Measurements from ENCODE around the gene USP10.
"Not testable (repeated sequence)": the region's sequence is repeated elsewhere in the genome, so short reads cannot be mapped to it uniquely, and the experiment has no call there.

The USP10 gene

DNA sequence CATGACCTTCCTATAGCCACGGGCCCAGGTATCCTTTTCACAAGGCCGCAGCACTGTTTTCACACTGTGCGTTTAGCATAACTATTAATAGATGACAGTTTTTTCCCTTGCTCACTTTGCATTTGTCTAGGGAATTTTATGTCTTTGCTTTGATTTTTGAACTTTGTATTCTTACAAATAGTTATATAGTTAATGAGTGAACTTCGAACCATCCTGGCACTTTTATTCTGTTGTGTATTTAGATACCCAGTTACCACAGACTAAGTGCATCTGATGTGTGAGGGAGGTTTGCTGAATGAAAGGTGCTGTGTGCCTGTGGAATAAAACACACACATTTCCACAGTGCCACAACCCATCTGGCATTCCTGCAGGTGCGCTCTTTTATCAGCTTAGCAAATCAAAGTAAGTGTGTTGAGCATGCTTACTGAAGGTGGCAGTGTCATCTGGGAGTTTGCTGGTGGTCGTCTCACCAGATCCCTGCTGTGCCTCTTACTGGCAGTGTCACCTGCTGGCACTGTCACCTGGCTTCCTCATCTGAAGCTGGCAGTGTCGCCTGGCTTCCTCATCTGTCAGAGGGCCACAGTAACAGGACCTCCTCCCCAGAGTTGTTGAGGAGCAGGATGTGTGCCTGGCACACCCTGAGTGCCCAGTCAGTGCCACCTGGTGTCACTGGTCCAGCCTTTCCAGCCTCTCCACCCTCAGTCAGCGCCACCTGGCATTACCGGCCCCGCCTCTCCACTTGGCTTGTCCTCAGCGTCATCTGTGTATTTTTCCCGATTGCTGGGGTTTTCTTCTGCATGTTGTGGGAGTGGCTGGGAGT lies 37.6 kb downstream of the USP10 start:
- Mint-ChIP-seq H3K36me3 (ENCODE audit: low read depth) (peaks cover 83% of the 10 kb centered on the region), H3K4me3 (no peak overlapping the region), H3K9me3 (no peaks in the 10 kb centered on the region), H3K27me3 (no peaks in the 10 kb centered on the region), H3K4me1 (ENCODE audit: low read depth) (peaks cover 72% of the 10 kb centered on the region), H3K27ac (peak overlapping the region; percentile 80)
- DNase-seq = no peak

DNA sequence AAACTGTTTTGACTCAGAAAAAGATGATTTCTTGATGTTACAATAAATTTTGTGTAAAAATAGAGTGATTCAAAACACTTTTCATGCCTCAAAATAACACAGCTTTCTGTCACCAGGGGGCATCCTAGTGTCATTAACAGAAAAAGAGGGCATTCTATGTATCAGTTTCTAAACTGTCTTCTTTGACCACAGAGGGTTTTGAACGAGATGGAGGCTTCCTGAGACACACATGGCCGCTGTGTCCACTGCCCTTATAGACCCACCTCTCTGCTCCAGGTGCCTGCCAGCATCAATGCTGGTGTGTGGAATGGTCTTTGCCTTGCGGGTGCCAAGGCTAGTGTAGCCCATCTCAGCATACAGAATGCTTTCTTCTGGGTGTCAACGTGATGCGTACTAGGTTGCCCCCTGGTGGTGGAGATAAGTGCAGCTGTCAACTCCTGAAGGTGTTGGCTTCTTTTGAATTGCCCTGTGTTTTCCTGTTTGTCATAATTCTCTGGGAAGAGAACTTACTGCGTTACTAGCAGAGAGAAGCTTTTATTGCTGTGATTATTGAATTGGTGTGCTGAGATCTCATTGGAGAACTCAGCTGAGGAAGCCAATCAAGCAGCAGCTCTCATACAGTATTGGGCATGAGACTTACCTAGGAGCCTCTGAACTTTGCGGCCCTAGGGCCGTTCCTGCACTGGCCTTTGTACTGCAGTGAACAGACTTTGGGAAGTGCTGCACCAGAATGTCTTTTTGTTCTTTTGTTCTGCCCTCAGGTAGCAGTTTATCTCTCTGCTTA lies 38.6 kb downstream of the USP10 start:
- DNase-seq = peak; percentile 80
- H3K27ac Mint-ChIP-seq = peak overlapping the region; percentile 80
- peaks cover 86% of the 10 kb centered on the region for H3K36me3 Mint-ChIP-seq (ENCODE audit: low read depth)
- H3K9me3 Mint-ChIP-seq = no peaks in the 10 kb centered on the region
- no peaks in the 10 kb centered on the region for H3K27me3 Mint-ChIP-seq
- H3K4me3 Mint-ChIP-seq = no peak overlapping the region
- H3K4me1 Mint-ChIP-seq (ENCODE audit: low read depth) = peaks cover 71% of the 10 kb centered on the region

GRCh38 chr16:84739349-84740124 lies 39.7 kb downstream of the USP10 start:
- H3K36me3 Mint-ChIP-seq (ENCODE audit: low read depth) = peaks cover 86% of the 10 kb centered on the region
- DNase-seq = no peak
- H3K4me1 Mint-ChIP-seq (ENCODE audit: low read depth) = peaks cover 69% of the 10 kb centered on the region
- H3K27me3 Mint-ChIP-seq = no peaks in the 10 kb centered on the region
- no peak overlapping the region for H3K27ac Mint-ChIP-seq
- H3K9me3 Mint-ChIP-seq = no peaks in the 10 kb centered on the region
- H3K4me3 Mint-ChIP-seq = no peak overlapping the region

GRCh38 chr16:84740596-84741116 lies 40.9 kb downstream of the USP10 start:
- peaks cover 89% of the 10 kb centered on the region for H3K36me3 Mint-ChIP-seq (ENCODE audit: low read depth)
- H3K4me1 Mint-ChIP-seq (ENCODE audit: low read depth) = peaks cover 65% of the 10 kb centered on the region
- peak overlapping the region; percentile 79 for H3K27ac Mint-ChIP-seq
- H3K9me3 Mint-ChIP-seq = no peaks in the 10 kb centered on the region
- no peak overlapping the region for H3K4me3 Mint-ChIP-seq
- no peaks in the 10 kb centered on the region for H3K27me3 Mint-ChIP-seq
- no peak for DNase-seq

- peak overlapping the region; percentile 79 for H3K27ac Mint-ChIP-seq
- H3K36me3 Mint-ChIP-seq (ENCODE audit: low read depth) = peaks cover 89% of the 10 kb centered on the region
- no peaks in the 10 kb centered on the region for H3K27me3 Mint-ChIP-seq
- DNase-seq = no peak
- H3K4me1 Mint-ChIP-seq (ENCODE audit: low read depth) = peaks cover 58% of the 10 kb centered on the region
- no peaks in the 10 kb centered on the region for H3K9me3 Mint-ChIP-seq
- H3K4me3 Mint-ChIP-seq = no peak overlapping the region
Measured at GRCh38 chr16:84741340-84741830, 41.6 kb downstream of the USP10 start.

DNA sequence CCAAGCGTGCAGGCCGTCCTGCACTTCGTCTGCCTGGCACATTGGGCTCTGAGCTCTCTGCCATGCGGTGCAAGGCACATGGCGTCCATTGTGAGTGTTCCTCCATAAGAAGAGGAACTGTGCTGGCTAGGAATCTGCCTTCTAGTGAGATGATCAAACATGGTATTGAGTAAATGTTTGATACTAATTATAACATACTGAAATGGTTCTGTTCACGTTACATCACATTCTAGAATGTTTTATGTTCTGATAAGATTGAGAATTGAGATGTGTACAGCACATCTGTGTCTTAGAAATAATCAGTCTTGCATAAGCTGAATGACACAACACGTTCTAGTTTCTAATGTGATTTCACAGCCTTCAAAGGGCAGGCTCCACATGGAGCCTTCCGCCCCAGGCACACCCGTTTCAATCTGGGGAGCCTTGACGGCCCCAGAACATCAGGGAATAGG lies 42.9 kb downstream of the USP10 start:
- peaks cover 49% of the 10 kb centered on the region for H3K4me1 Mint-ChIP-seq (ENCODE audit: low read depth)
- DNase-seq = no peak
- no peak overlapping the region for H3K4me3 Mint-ChIP-seq
- H3K27ac Mint-ChIP-seq = no peak overlapping the region
- H3K36me3 Mint-ChIP-seq (ENCODE audit: low read depth) = peaks cover 84% of the 10 kb centered on the region
- no peaks in the 10 kb centered on the region for H3K27me3 Mint-ChIP-seq
- H3K9me3 Mint-ChIP-seq = no peaks in the 10 kb centered on the region

DNA sequence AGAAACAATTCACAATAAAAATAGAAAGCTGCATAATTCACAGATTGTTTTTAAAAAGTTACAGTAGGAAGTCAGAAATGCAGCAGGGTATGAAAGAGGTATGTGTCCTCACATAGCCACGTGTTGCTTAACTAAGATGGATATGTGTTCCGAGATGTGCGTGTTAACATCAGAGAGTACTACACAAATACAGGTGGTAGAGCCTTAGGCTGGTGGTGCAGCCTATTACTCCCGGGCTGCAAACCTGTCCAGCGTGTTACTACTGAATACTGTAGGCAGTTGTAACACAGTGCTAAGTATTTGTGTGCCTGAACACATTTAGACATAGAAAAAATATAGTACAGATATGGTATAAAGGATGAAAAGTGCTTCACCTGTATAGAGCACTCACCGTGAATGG lies 46.4 kb downstream of the USP10 start:
- no peak for DNase-seq
- no peaks in the 10 kb centered on the region for H3K9me3 Mint-ChIP-seq
- H3K36me3 Mint-ChIP-seq (ENCODE audit: low read depth) = peaks cover 89% of the 10 kb centered on the region
- H3K4me3 Mint-ChIP-seq = no peak overlapping the region
- H3K27ac Mint-ChIP-seq = no peak overlapping the region
- H3K4me1 Mint-ChIP-seq (ENCODE audit: low read depth) = peaks cover 38% of the 10 kb centered on the region
- H3K27me3 Mint-ChIP-seq = no peaks in the 10 kb centered on the region

DNA sequence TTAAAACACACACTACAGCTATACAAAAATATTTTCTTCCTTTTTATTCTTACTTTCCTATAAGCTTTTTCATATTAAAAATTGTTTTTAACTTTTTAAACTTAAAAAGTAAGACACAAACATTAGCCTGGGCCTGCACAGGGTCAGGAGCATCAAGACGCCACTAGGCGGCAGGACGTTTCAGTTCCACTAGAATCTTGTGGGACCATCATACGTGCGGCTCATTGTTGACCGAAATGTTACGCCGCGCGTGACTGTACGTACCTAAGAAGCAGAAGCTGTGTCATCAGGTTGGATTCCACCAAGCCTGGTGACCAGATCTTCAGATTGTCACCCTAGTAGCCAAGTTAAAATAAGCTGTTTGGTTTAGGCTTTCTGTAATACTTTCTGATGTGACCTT lies 47.1 kb downstream of the USP10 start:
- H3K4me1 Mint-ChIP-seq (ENCODE audit: low read depth) = peaks cover 39% of the 10 kb centered on the region
- H3K36me3 Mint-ChIP-seq (ENCODE audit: low read depth) = peaks cover 85% of the 10 kb centered on the region
- H3K4me3 Mint-ChIP-seq = no peak overlapping the region
- H3K27me3 Mint-ChIP-seq = no peaks in the 10 kb centered on the region
- no peaks in the 10 kb centered on the region for H3K9me3 Mint-ChIP-seq
- H3K27ac Mint-ChIP-seq = no peak overlapping the region
- no peak for DNase-seq

DNA sequence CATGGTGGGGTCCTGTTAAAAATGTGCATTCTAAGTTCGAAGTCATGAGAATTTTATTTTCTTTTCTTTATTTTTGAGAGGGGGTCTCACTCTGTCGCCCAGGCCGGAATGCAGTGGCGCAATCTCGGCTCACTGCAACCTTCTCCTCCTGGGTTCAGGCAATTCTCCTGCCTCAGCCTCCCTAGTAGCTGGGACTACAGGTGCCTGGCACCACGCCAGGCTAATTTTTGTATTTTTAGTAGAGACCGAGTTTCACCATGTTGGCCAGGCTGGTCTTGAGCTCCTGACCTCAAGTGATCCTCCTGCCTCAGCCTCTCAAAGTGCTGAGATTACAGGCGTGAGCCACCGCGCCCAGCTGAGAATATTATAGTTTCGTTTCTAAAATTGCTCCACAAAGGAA lies 48.4 kb downstream of the USP10 start:
- H3K4me1 Mint-ChIP-seq (ENCODE audit: low read depth) = peaks cover 41% of the 10 kb centered on the region
- H3K9me3 Mint-ChIP-seq, H3K27ac Mint-ChIP-seq, DNase-seq, H3K4me3 Mint-ChIP-seq, H3K27me3 Mint-ChIP-seq: not testable (repeated sequence)
- H3K36me3 Mint-ChIP-seq (ENCODE audit: low read depth) = peaks cover 80% of the 10 kb centered on the region

- H3K27ac Mint-ChIP-seq = no peak overlapping the region
- peaks cover 77% of the 10 kb centered on the region for H3K36me3 Mint-ChIP-seq (ENCODE audit: low read depth)
- DNase-seq = no peak
- no peaks in the 10 kb centered on the region for H3K9me3 Mint-ChIP-seq
- H3K4me3 Mint-ChIP-seq = no peak overlapping the region
- H3K27me3 Mint-ChIP-seq = no peaks in the 10 kb centered on the region
- H3K4me1 Mint-ChIP-seq (ENCODE audit: low read depth) = peaks cover 49% of the 10 kb centered on the region
Measured at GRCh38 chr16:84749072-84749471, 49.3 kb downstream of the USP10 start.

DNA sequence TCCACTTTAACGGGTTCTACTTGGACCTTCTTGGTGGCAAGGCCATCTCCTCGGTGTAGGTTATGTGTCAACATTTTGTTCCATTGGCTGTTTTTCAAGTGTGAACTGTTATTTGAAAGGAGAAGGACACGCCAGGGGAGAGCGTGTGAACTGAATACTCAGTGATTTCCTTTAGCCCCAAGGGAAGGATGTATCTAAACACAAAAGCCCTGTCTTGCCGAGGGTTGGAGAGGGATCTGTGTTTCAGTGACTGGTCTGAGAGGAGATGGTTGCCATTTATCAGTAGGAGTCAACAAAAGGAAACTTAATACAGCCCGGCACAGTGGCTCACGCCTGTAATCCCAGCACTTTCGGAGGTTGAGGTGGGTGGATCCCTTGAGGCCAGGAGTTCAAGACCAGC lies 50.0 kb downstream of the USP10 start:
- H3K27ac Mint-ChIP-seq = no peak overlapping the region
- no peaks in the 10 kb centered on the region for H3K9me3 Mint-ChIP-seq
- no peak for DNase-seq
- H3K4me3 Mint-ChIP-seq = no peak overlapping the region
- peaks cover 56% of the 10 kb centered on the region for H3K4me1 Mint-ChIP-seq (ENCODE audit: low read depth)
- H3K36me3 Mint-ChIP-seq (ENCODE audit: low read depth) = peaks cover 77% of the 10 kb centered on the region
- no peaks in the 10 kb centered on the region for H3K27me3 Mint-ChIP-seq

GRCh38 chr16:84750575-84750974 lies 50.8 kb downstream of the USP10 start:
- Mint-ChIP-seq H3K4me3 (no peak overlapping the region), H3K4me1 (ENCODE audit: low read depth) (peaks cover 61% of the 10 kb centered on the region), H3K9me3 (no peaks in the 10 kb centered on the region), H3K27ac (no peak overlapping the region), H3K36me3 (ENCODE audit: low read depth) (peaks cover 77% of the 10 kb centered on the region), H3K27me3 (no peaks in the 10 kb centered on the region)
- no peak for DNase-seq

- DNase-seq = no peak
- no peak overlapping the region for H3K4me3 Mint-ChIP-seq
- H3K36me3 Mint-ChIP-seq (ENCODE audit: low read depth) = peaks cover 73% of the 10 kb centered on the region
- H3K9me3 Mint-ChIP-seq = no peaks in the 10 kb centered on the region
- H3K27ac Mint-ChIP-seq = peak overlapping the region; percentile 88
- H3K4me1 Mint-ChIP-seq (ENCODE audit: low read depth) = peaks cover 65% of the 10 kb centered on the region
- H3K27me3 Mint-ChIP-seq = no peaks in the 10 kb centered on the region
Measured at GRCh38 chr16:84751241-84751640, 51.4 kb downstream of the USP10 start.

DNA sequence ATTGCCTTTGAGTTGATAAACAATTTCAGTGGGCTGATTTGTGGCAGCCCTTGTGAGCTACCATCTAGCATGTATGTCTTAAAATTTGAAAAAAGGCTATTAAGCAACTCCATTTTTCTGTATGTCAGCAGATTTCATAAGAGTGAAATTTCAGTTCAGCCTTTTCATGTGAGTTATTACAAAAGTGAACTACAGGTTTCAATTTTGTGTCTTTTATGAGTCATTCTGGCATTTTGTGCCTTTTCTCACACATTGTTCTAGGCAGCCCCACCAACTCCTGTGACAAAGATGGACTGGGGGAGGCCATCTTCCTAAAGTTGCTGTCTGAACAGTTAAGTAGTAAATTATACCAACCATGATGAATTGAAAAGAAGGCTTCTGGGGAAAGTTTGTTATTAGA lies 52.1 kb downstream of the USP10 start:
- Mint-ChIP-seq H3K4me3 (peak overlapping the region; percentile 40), H3K4me1 (ENCODE audit: low read depth) (peaks cover 69% of the 10 kb centered on the region), H3K27ac (peak overlapping the region; percentile 88), H3K27me3 (no peaks in the 10 kb centered on the region), H3K9me3 (no peaks in the 10 kb centered on the region), H3K36me3 (ENCODE audit: low read depth) (peaks cover 73% of the 10 kb centered on the region)
- DNase-seq = no peak
